Measurements from ENCODE around the gene CTSC. TPM values are rescaled to one million over a fixed set of nuclear protein-coding genes. Genes with fewer than 3 reads are reported as not detected.

Gene CTSC
- total and polyA plus RNA-seq, 4 donors, result 36.3 to 124 (median 57.8) TPM

DNA sequence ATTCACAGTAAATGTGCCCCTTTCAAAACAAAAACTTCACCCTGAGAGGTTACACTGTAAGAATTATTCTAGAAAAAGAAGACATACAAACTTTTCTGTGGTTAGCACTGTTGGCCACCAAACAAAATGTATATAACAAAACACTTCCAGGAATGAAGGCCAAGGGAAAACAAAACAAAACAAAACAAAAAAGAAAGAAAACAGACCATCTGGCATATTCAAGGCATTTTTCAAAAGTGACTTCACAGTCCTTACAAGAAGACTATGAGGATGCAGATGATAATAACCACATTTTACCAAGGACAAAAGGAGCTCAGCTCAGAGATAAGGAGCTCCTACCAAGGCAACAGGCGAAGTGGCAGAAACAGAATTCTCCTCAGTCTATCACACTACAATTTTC, 24.9 kb downstream of the CTSC start:
- Histone ChIP-seq H3K36me3 (ENCODE audit: control insufficient read depth, insufficient read depth, low read length) (no peaks in the 10 kb centered on the region), H3K4me1 (ENCODE audit: control insufficient read depth, insufficient read depth, low read length) (no peaks in the 10 kb centered on the region), H3K9me3 (ENCODE audit: control insufficient read depth, insufficient read depth, low read length) (no peaks in the 10 kb centered on the region), H3K27ac (ENCODE audit: low read depth, low read length) (no peak overlapping the region), H3K4me3 (ENCODE audit: low read depth, low read length) (no peak overlapping the region), H3K27me3 (ENCODE audit: control insufficient read depth, insufficient read depth, low read length) (peaks cover 2% of the 10 kb centered on the region)
- no CpG with 5 or more reads among the region's 1 CpG for whole genome bisulfite sequencing (ENCODE audit: insufficient coverage)
- DNase-seq (ENCODE audit: low read depth in 4 of 6, low spot score in 6 of 6), result no peak

DNA sequence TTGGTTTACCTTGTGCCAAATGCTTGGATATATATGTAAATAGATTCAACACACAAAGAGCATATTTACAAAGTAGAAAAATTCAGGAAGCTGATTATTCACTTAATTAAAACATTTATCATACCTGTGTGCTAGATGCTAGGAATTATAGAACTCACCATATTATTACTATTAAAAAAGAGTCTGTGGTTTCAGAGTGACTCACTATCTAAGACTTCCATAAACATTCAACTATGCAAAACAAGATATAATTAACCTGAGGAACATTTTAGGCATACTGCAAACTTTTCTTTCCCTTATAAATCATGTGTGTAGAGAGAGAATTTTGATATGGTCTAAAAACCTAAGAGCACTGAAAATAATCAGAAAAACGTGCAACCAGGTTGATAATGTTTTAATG, 27.3 kb downstream of the CTSC start:
- no peaks in the 10 kb centered on the region for H3K4me1 ChIP-seq (ENCODE audit: control insufficient read depth, insufficient read depth, low read length)
- peaks cover 8% of the 10 kb centered on the region for H3K27me3 ChIP-seq (ENCODE audit: control insufficient read depth, insufficient read depth, low read length)
- DNase-seq (ENCODE audit: low read depth in 4 of 6, low spot score in 6 of 6), result no peak
- no CpG with 5 or more reads among the region's 1 CpG for WGBS (ENCODE audit: insufficient coverage)
- H3K9me3 ChIP-seq (ENCODE audit: control insufficient read depth, insufficient read depth, low read length), result no peaks in the 10 kb centered on the region
- H3K27ac ChIP-seq (ENCODE audit: low read depth, low read length), result no peak overlapping the region
- H3K36me3 ChIP-seq (ENCODE audit: control insufficient read depth, insufficient read depth, low read length), result no peaks in the 10 kb centered on the region
- no peak overlapping the region for H3K4me3 ChIP-seq (ENCODE audit: low read depth, low read length)

DNA sequence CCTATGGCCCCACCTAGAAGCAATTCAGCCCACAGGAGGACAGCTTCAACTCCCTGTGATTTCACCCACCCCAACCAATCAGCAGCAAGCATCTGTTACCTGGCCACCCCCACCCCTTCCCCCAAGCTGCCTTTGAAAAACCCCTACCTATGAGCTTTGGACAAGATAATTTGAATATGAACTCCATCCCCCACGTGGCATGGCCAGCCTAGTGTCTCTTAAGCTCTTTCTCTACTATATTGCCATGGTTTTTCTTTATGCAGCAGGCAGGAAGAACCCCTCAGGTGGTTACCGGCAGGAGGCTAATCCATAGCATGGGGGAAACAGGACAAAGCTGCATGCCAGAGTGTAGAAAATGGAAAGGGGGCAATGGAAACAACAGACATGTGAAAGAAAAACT, 29.0 kb downstream of the CTSC start:
- DNase-seq (ENCODE audit: low read depth in 4 of 6, low spot score in 6 of 6), result no peak
- 60% methylated on average over 1 of the region's 2 CpGs for WGBS (ENCODE audit: insufficient coverage)
- Histone ChIP-seq H3K9me3 (ENCODE audit: control insufficient read depth, insufficient read depth, low read length) (no peaks in the 10 kb centered on the region), H3K27ac (ENCODE audit: low read depth, low read length) (no peak overlapping the region), H3K36me3 (ENCODE audit: control insufficient read depth, insufficient read depth, low read length) (no peaks in the 10 kb centered on the region), H3K27me3 (ENCODE audit: control insufficient read depth, insufficient read depth, low read length) (peaks cover 8% of the 10 kb centered on the region), H3K4me1 (ENCODE audit: control insufficient read depth, insufficient read depth, low read length) (no peaks in the 10 kb centered on the region), H3K4me3 (ENCODE audit: low read depth, low read length) (no peak overlapping the region)

DNA sequence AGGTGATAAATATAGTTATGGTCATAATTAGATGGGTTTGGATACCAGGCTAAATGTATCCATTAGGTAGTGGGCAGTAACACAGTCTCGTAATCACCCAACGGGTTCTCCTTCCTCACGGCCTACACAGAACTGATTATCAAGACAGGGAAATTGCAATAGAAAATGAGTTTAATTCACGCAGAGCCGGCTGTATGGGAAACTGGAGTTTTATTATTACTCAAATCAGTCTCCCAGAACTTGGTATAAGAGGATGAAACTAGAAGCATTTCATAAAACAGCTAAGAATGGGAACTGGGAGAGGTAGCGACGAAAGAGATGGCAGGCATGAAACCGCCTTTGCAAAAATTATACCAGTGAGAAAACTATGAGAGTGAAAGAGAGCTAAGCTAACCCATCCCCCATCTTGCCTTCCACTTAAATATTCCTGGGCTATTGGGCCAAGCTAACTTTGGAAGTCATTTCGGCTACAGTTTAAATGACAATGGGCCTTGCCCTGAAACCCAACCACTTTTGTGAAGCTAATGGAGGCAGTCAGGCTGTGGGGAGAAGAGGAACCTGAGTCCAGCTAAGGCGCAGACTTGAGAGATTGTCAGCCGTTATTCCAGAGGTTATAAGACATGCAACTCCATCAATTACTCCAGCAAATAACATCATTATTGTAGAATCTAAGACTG, 29.6 kb downstream of the CTSC start:
- Histone ChIP-seq H3K4me1 (ENCODE audit: control insufficient read depth, insufficient read depth, low read length) (no peaks in the 10 kb centered on the region), H3K4me3 (ENCODE audit: low read depth, low read length) (no peak overlapping the region), H3K27ac (ENCODE audit: low read depth, low read length) (no peak overlapping the region), H3K27me3 (ENCODE audit: control insufficient read depth, insufficient read depth, low read length) (peaks cover 8% of the 10 kb centered on the region), H3K36me3 (ENCODE audit: control insufficient read depth, insufficient read depth, low read length) (no peaks in the 10 kb centered on the region), H3K9me3 (ENCODE audit: control insufficient read depth, insufficient read depth, low read length) (no peaks in the 10 kb centered on the region)
- 81% methylated on average over 3 of the region's 11 CpGs for WGBS (ENCODE audit: insufficient coverage)
- no peak for DNase-seq (ENCODE audit: low read depth in 4 of 6, low spot score in 6 of 6)

DNA sequence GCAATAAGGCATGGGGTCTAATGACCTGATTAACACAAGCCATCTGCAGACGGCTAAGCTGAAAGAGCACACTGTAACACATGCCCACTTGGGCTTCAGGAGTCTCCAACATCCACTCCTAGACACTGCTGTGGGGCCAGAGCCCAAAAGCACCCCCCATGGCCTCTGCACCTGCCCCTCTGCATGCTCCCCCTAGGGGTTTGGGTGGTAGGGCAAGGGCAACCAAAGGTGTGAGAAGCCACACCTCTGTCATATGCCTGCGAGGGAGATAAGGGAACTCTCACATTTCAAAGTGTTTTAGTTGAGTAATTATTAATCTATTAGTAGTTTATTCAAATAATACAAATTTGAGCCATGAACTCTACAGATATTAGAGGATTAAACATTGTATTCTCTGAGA, 30.8 kb downstream of the CTSC start:
- DNase-seq (ENCODE audit: low read depth in 4 of 6, low spot score in 6 of 6), result no peak
- H3K27ac ChIP-seq (ENCODE audit: low read depth, low read length), result no peak overlapping the region
- no peak overlapping the region for H3K4me3 ChIP-seq (ENCODE audit: low read depth, low read length)
- H3K9me3 ChIP-seq (ENCODE audit: control insufficient read depth, insufficient read depth, low read length), result no peaks in the 10 kb centered on the region
- 67% methylated on average over 1 of the region's 2 CpGs for WGBS (ENCODE audit: insufficient coverage)
- H3K4me1 ChIP-seq (ENCODE audit: control insufficient read depth, insufficient read depth, low read length), result no peaks in the 10 kb centered on the region
- no peaks in the 10 kb centered on the region for H3K36me3 ChIP-seq (ENCODE audit: control insufficient read depth, insufficient read depth, low read length)
- peaks cover 8% of the 10 kb centered on the region for H3K27me3 ChIP-seq (ENCODE audit: control insufficient read depth, insufficient read depth, low read length)

DNA sequence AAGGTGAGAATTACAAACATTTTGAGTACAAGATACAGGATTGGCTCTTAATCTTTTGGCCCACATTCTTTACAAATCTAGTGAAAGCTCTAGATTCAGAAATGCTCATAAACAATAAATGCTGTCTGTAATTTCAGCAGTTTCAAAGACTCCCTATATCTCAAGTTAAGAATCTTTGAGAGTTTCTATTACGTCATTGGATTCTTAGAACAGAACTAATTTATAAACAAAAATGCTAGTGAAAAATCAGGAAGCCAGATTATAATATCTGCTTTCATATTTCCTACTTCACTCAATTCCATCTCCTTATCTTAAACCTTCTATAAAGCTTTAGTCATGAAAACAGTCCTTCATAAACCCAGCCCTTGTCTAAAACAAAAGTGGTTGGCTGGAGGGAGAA, 32.1 kb downstream of the CTSC start:
- no peaks in the 10 kb centered on the region for H3K9me3 ChIP-seq (ENCODE audit: control insufficient read depth, insufficient read depth, low read length)
- no peaks in the 10 kb centered on the region for H3K4me1 ChIP-seq (ENCODE audit: control insufficient read depth, insufficient read depth, low read length)

DNA sequence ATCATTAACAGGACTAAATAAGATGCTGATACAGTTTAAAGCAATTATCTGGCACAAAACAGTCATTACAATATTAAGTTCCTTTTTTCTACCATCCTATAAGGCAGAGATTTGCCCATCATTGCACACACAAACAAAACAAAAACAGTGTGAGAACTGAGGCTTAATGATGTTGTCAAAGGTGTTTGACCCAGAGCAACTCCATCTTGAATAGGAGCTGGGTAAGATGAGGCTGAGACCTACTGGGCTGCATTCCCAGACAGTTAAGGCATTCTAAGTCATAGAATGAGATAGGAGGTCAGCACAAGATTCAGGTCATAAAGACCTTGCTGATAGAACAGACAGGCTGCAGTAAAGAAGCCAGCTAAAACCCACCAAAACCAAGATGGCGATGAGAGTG, 33.2 kb downstream of the CTSC start:
- no peak overlapping the region for H3K4me3 ChIP-seq (ENCODE audit: low read depth, low read length)
- WGBS (ENCODE audit: insufficient coverage), result 80% methylated on average over 1 of the region's 1 CpG

More for the DNA sequence above, 32.1 kb downstream of the CTSC start:
- Histone ChIP-seq H3K4me3 (ENCODE audit: low read depth, low read length) (no peak overlapping the region), H3K27me3 (ENCODE audit: control insufficient read depth, insufficient read depth, low read length) (peaks cover 6% of the 10 kb centered on the region), H3K27ac (ENCODE audit: low read depth, low read length) (no peak overlapping the region), H3K36me3 (ENCODE audit: control insufficient read depth, insufficient read depth, low read length) (no peaks in the 10 kb centered on the region)
- WGBS (ENCODE audit: insufficient coverage), result no CpG with 5 or more reads among the region's 1 CpG
- DNase-seq (ENCODE audit: low read depth in 4 of 6, low spot score in 6 of 6), result no peak

DNA sequence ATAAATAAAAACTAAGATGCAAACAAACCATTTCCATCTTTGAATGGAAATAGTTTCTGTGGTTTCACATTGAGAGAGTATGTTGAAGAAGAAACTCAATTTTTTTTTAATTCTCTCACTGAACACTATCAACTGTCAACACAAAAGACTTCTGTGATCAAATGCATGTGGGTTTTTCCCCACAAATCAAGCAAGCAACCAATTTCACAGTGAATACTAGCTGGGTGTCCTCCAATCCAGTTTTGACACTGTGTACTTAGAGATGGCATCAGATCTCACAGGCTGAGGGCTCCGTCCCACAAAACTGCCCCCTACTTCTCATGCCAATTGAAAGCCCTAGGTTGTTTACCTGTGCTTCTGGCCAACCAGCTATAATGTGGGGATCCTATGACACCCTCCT, 34.5 kb downstream of the CTSC start:
- H3K27me3 ChIP-seq (ENCODE audit: control insufficient read depth, insufficient read depth, low read length), result peaks cover 10% of the 10 kb centered on the region
- H3K4me1 ChIP-seq (ENCODE audit: control insufficient read depth, insufficient read depth, low read length), result no peaks in the 10 kb centered on the region
- no peaks in the 10 kb centered on the region for H3K9me3 ChIP-seq (ENCODE audit: control insufficient read depth, insufficient read depth, low read length)
- no CpG with 5 or more reads among the region's 1 CpG for WGBS (ENCODE audit: insufficient coverage)
- no peak overlapping the region for H3K4me3 ChIP-seq (ENCODE audit: low read depth, low read length)
- H3K27ac ChIP-seq (ENCODE audit: low read depth, low read length), result no peak overlapping the region
- DNase-seq (ENCODE audit: low read depth in 4 of 6, low spot score in 6 of 6), result no peak
- H3K36me3 ChIP-seq (ENCODE audit: control insufficient read depth, insufficient read depth, low read length), result no peaks in the 10 kb centered on the region

More for the DNA sequence above, 33.2 kb downstream of the CTSC start:
- Histone ChIP-seq H3K4me1 (ENCODE audit: control insufficient read depth, insufficient read depth, low read length) (no peaks in the 10 kb centered on the region), H3K27me3 (ENCODE audit: control insufficient read depth, insufficient read depth, low read length) (peaks cover 7% of the 10 kb centered on the region), H3K27ac (ENCODE audit: low read depth, low read length) (no peak overlapping the region), H3K36me3 (ENCODE audit: control insufficient read depth, insufficient read depth, low read length) (no peaks in the 10 kb centered on the region), H3K9me3 (ENCODE audit: control insufficient read depth, insufficient read depth, low read length) (no peaks in the 10 kb centered on the region)
- DNase-seq (ENCODE audit: low read depth in 4 of 6, low spot score in 6 of 6), result no peak

DNA sequence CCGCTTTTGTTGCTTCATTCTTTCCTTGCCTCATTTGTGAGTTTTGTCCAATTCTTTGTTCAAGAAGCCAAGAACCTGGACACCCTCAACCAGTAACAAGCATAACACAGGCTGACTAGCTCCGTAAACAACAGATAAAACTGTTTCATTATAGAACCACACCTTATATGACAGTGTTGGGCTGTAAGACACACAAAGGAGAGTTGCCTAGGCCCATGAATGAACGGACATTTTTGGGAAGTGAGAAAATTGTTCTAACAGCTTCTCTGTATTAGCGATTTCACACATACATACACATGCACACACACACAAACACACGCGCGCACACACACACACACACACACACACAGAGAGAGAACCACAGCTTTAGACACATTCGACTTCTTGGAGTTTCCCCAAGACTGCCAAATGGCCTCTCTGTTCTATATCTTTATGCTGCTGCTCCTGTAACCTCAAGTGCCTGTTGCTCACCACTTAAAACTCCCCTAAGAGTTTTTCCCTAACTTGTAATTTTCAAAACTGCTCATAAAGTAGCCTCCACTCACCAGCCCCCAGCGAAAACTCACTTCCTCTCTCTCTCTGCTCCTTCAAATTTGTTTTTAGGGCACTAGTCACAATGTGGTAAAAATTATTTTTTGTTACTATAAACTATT, 35.9 kb downstream of the CTSC start:
- 64% methylated on average over 5 of the region's 9 CpGs for WGBS (ENCODE audit: insufficient coverage)
- no peak overlapping the region for H3K4me3 ChIP-seq (ENCODE audit: low read depth, low read length)
- H3K4me1 ChIP-seq (ENCODE audit: control insufficient read depth, insufficient read depth, low read length), result no peaks in the 10 kb centered on the region
- no peak for DNase-seq (ENCODE audit: low read depth in 4 of 6, low spot score in 6 of 6)
- H3K27ac ChIP-seq (ENCODE audit: low read depth, low read length), result no peak overlapping the region
- peaks cover 7% of the 10 kb centered on the region for H3K27me3 ChIP-seq (ENCODE audit: control insufficient read depth, insufficient read depth, low read length)
- no peaks in the 10 kb centered on the region for H3K9me3 ChIP-seq (ENCODE audit: control insufficient read depth, insufficient read depth, low read length)
- H3K36me3 ChIP-seq (ENCODE audit: control insufficient read depth, insufficient read depth, low read length), result no peaks in the 10 kb centered on the region

DNA sequence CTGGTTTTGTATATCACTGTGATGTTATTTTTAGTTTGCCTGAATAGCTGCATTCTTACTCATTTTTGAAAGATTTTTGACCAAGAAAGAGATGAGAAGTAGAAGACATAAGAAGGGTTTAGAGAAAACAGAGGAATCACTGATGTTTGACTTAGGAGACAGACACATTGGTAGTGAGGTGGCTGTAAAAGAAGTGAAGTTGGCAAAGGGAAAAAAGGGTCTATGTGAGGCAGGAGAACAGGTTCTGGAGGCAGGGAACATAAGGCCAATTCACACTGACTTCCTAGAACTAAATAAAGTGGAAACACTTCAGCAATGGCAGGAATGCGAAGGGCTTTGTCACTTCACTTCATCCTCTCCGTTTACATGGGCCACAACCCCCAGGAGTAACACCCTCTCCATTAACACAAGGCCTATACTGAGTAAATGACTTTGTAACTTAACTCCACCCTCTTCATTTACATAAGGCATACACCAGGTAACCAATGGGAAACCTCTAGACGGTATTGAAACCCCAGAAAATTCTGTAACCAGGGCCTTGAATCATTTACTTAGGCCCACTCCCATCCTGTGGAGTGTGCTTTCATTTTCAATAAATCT, 36.5 kb downstream of the CTSC start:
- H3K9me3 ChIP-seq (ENCODE audit: control insufficient read depth, insufficient read depth, low read length), result no peaks in the 10 kb centered on the region
- H3K27me3 ChIP-seq (ENCODE audit: control insufficient read depth, insufficient read depth, low read length), result peaks cover 5% of the 10 kb centered on the region
- H3K4me3 ChIP-seq (ENCODE audit: low read depth, low read length), result no peak overlapping the region
- H3K36me3 ChIP-seq (ENCODE audit: control insufficient read depth, insufficient read depth, low read length), result no peaks in the 10 kb centered on the region
- DNase-seq (ENCODE audit: low read depth in 4 of 6, low spot score in 6 of 6), result no peak
- whole genome bisulfite sequencing (ENCODE audit: insufficient coverage), result 83% methylated on average over 3 of the region's 3 CpGs
- H3K4me1 ChIP-seq (ENCODE audit: control insufficient read depth, insufficient read depth, low read length), result no peaks in the 10 kb centered on the region
- H3K27ac ChIP-seq (ENCODE audit: low read depth, low read length), result no peak overlapping the region
